ENCODE data around the gene NPM1.
"Not testable (repeated sequence)": the region's sequence is repeated elsewhere in the genome, so short reads cannot be mapped to it uniquely, and the experiment has no call there.

The NPM1 gene

GRCh38 chr5:171386861-171387344 is 746 bp upstream of the NPM1 start:
- DNase-seq: no peak

- peak; percentile 89 for DNase-seq
Observed at GRCh38 chr5:171387970-171388815, 544 bp downstream of the NPM1 start.

- no peak for DNase-seq
Observed at GRCh38 chr5:171388816-171389168, 1.1 kb downstream of the NPM1 start.

GRCh38 chr5:171390883-171391677 is 3.4 kb downstream of the NPM1 start:
- DNase-seq: no peak

GRCh38 chr5:171391996-171392577 is 4.4 kb downstream of the NPM1 start:
- no peak for DNase-seq

- no peak for DNase-seq
Observed at GRCh38 chr5:171392585-171393159, 5.0 kb downstream of the NPM1 start.

- no peak for DNase-seq
Observed at GRCh38 chr5:171395042-171395441, 7.4 kb downstream of the NPM1 start.

- DNase-seq: not testable (repeated sequence)
Observed at GRCh38 chr5:171396583-171396982, 8.9 kb downstream of the NPM1 start.

GRCh38 chr5:171397190-171397589 is 9.5 kb downstream of the NPM1 start:
- no peak for DNase-seq

GRCh38 chr5:171397599-171397998 is 9.9 kb downstream of the NPM1 start:
- no peak for DNase-seq

GRCh38 chr5:171398660-171399059 is 11.0 kb downstream of the NPM1 start:
- not testable (repeated sequence) for DNase-seq

- no peak for DNase-seq
Observed at GRCh38 chr5:171400169-171400568, 12.5 kb downstream of the NPM1 start.

- DNase-seq: no peak
Observed at GRCh38 chr5:171401167-171401947, 13.7 kb downstream of the NPM1 start.

- not testable (repeated sequence) for DNase-seq
Observed at GRCh38 chr5:171402751-171403150, 15.1 kb downstream of the NPM1 start.

GRCh38 chr5:171405615-171406014 is 18.0 kb downstream of the NPM1 start:
- DNase-seq: no peak

GRCh38 chr5:171407234-171407633 is 19.6 kb downstream of the NPM1 start:
- no peak for DNase-seq

- no peak for DNase-seq
Observed at GRCh38 chr5:171409164-171410136, 21.8 kb downstream of the NPM1 start.

GRCh38 chr5:171410181-171410580 is 22.5 kb downstream of the NPM1 start:
- no peak for DNase-seq

GRCh38 chr5:171412186-171412585 is 24.5 kb downstream of the NPM1 start:
- no peak for DNase-seq

GRCh38 chr5:171413153-171413910 is 25.7 kb downstream of the NPM1 start:
- no peak for DNase-seq

Measured in RPMI8226 (cell line).